CD4-positive, alpha-beta T cell treated with Interleukin-21 for 1 hour (primary cell): Measurements from ENCODE around the gene ADAMTS10.
"Not testable (repeated sequence)": the region's sequence is repeated elsewhere in the genome, so short reads cannot be mapped to it uniquely, and the experiment has no call there.

Experiments used
- DNase-seq: peaks from one replicate; pipeline ENCODE4 v3.0.0-alpha.2; 2020

ADAMTS10 gene

DNA sequence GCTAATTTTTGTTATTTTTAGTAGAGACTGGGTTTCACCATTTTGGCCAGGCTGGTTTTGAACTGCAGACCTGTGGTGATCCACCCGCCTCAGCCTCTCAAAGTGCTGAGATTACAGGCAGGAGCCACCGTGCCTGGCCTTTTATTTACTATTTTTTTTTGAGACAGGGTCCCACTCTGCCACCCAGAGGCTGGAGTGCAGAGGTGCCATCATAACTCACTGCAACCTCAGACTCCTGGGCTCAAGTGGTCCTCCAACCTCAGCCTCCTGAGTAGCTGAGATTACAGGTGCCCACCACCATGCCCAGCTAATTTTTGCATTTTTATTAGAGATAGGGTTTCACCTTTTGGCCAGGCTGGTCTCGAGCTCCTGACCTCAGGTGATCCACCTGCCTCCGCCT, 12.4 kb upstream of the ADAMTS10 start:
- DNase-seq: not testable (repeated sequence)

DNA sequence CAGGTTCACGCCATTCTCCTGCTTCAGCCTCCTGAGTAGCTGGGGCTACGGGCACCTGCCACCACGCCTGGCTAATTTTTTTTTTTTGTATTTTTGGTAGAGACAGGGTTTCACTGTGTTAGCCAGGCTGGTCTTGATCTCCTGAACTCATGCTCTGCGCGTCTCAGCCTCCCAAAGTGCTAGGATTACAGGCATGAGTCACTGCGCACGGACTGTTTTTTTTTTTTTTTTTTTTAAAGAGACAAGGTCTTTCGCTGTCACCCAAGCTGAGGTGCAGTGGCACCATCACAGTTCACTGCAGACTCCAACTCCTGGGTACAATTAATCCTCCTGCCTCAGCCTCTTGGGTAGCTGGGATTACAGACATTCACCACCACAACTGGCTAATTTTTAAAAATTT, 8.2 kb upstream of the ADAMTS10 start:
- DNase-seq: no peak

DNA sequence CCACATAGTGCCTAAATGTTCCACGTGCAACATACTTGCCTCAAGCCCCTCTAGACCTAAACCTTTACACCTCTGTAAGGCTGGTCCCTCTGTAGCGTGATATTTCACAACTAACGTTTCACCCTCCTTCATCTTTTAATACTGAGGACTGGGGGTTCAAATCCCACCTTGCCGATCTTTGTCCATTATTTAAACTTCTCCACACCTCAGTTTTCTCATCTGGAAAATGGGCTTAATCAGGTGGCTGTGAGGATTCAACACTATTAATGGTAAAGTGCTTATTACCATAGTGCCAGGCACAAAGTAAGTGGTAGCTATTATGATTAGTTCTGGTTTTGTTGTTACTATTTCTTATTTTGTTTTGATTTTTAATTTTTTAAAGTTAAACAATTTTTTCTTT, 7.5 kb upstream of the ADAMTS10 start:
- DNase-seq: no peak

DNA sequence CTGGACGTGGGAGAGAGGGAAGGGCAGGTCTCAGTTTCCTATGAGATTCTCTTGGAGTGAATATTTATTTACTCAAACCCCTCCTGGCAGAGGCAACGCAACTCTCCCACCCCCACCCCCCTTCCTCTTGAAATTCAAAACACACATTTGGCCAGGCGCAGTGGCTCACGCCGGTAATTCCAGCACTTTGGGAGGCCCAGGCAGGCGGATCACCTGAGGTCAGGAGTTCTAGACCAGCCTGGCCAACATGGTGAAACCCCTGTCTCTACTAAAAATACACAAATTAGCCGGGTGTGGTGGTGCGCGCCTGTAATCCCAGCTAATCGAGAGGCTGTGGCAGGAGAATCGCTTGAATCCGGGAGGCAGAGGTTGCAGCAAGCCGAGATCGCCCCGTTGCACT, 6.8 kb upstream of the ADAMTS10 start:
- DNase-seq: not testable (repeated sequence)

DNA sequence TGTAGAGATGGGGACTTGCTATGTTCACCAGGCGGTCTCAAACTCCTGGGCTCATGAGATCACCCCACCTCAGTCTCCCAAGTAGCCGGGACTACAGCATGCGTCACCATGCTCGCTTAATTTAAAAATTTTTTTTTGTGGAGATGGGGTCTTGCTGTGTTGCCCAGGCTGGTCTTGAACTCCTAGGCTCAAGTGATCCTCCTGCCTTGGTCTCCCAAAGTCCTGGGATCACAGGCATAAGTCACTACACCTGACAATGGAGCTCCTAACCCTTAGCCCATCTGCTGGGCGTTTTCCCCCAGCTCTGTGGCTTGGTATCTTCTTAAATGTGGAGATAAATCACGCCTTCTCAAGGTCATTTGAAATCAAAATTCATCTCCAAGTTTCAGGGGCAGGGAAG, 6.3 kb upstream of the ADAMTS10 start:
- no peak for DNase-seq

DNA sequence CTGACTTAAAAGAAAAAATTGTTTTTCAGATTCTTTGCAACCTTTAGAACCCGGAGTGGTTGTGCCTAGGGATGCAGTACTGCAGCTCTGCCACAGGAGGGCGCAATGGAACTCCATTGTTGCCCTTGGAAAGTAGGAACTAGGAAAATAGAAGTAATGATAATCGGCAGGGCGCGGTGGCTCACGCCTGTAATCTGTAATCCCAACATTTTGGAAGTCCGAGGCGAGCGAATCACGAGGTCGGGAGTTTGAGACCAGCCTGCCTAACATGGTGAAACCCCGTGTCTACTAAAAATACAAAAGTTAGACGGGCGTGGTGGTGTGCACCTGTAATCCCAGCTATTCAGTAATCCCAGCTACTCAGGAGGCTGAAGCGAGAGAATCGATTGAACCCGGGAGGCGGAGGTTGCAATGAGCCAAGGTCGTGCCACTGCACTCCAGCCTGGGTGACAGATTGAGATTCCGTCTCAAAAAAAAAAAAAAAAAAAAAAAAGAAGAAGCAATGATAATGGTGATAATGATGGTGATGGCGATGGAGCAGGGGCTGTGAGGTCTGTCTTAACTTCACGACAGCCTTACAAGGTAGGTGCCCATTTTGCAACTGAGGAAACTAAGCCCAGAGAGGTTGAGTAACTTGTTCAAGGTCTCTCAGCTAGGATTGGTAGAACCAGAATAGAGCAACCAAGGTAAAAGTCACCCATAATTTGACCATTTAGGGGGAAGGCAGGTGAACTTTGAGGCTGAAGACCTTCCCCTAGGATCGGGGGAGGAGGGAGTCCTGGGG, 5.5 kb upstream of the ADAMTS10 start:
- peak; percentile 66 for DNase-seq

DNA sequence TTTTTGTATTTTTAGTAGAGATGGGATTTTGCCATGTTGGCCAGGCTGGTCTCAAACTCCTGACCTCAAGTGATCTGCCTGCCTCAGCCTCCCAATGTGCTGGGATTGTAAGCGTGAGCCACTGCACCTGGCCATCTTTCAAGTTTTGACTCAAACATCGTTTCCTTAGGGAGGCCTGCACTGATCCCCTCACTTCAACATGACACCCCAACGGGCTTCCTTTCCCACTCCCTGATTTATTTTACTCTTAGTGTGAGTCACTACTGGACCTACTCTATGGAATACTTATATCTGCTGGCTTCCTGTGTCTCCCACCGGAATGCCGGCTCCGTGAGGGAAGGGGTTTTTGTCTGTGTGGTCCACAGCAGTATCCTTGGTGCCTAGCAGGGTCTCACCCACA, 4.5 kb upstream of the ADAMTS10 start:
- no peak for DNase-seq

DNA sequence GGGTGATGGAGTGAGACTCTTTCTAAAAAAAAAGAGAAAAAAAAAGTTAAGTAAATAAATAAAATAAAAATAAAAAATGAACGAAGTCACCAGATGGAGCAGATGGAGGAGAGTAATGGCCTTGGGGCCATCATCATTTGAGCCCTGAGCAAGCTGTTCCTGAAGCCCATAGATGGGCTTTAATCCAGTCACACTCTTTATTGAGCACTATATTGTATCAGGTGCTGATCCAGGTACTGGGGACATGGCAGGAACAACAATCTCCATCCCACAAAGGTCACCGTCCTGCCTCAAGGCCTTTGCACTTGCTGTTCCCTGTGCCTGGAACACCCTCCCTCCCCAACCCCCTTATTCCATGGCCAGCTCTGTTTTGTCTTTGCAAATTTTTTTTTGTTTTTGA, 3.9 kb upstream of the ADAMTS10 start:
- no peak for DNase-seq

DNA sequence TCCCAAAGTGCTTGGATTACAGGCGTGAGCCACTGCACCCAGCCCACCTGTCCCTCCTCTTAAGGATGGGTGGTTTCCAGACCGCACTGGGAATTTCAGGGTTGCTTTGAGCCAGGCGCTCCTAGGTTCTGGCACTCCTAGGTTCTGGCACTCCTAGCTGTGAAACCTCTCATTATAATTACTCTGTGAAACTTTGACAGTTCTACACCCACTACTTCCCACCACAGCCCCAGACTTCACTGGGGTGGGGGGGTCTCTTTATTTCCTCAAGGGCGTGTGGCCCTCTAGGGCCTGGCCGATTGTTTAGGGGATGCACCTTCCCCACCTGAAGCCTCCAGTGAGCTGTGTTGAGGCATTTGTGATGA, 2.3 kb upstream of the ADAMTS10 start:
- DNase-seq: peak; percentile 18

DNA sequence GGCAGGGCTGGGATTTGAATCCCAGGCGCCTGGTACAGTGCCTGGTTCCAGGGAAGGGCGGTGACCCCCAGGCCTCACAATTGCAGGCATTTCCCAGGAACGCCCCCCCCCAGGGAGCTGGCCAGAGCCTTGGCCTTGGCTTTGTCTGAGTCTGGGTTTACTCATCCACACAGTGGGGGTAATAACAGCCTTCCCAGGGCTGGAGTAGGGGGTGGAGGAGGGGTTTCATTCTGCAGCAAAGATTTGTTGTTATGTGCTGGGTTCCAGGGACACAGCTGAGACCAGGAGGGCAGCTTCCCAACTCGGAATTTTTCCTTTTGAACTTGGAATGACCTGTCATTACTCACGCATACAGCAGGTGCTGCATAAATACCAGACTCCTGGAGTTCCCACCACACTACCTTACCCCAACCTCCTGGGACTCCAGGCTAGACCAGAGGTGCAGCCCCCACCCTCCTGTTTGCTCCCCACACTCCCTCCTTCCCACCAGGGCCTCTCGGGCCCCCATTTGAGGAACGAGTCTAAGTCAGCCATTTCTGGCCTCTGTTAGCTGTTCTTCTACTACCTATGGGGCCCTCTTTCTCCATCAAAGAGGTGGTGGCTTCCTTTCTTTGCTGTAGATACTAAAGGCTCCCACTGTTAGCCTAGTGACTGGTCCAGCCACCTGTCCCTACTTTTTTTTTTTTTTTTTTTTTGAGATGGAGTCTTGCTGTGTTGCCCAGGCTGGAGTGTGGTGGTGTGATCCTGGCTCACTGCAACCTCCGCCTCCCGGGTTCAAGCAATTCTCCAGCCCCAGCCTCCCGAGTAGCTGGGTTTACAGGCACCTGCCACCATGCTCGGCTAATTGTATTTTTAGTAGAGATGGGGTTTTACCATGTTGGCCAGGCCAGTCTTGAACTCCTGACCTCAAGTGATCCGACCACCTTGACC, 1.6 kb upstream of the ADAMTS10 start:
- no peak for DNase-seq

DNA sequence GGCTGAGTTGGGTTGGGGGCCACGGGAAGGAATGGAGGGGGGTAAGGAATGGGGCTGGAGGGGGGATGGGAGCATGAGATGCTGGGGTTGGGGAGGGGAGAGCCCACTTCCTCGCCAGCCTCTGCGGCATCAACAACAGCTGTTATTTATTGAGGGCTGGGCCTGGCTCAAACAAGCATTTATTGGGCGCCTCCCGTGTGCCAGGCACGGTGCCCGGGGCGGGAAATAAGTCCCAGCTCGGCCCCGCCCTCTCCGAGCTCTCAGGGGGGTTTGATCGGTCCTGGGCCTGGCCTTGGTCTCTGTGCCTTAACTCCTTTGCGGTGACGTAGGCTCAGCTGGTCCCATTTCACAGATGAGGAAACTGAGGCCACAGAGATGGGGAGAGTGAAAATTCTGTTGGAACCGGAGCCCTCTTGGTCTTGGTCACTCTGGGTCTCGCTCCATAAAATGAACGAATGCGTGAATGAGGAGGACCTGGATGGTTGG, 919 bp upstream of the ADAMTS10 start:
- peak; percentile 21 for DNase-seq

DNA sequence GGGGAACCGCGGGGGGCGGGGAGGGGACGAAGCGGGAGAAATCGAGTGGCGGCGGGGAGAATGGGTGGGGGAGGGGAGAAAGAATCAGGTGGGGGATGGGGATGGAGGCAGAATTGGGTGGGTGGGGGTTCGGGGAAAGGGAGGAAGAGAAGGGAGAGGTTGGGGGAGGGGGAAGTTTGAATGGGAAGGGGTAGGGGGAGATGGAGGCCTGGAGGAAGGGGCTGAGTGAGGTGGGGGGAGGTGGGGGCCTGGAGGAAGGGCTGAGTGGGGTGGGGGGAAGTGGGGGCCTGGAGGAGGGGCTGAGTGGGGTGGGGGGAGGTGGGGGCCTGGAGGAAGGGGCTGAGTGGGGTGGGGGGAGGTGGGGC, 403 bp upstream of the ADAMTS10 start:
- no peak for DNase-seq

DNA sequence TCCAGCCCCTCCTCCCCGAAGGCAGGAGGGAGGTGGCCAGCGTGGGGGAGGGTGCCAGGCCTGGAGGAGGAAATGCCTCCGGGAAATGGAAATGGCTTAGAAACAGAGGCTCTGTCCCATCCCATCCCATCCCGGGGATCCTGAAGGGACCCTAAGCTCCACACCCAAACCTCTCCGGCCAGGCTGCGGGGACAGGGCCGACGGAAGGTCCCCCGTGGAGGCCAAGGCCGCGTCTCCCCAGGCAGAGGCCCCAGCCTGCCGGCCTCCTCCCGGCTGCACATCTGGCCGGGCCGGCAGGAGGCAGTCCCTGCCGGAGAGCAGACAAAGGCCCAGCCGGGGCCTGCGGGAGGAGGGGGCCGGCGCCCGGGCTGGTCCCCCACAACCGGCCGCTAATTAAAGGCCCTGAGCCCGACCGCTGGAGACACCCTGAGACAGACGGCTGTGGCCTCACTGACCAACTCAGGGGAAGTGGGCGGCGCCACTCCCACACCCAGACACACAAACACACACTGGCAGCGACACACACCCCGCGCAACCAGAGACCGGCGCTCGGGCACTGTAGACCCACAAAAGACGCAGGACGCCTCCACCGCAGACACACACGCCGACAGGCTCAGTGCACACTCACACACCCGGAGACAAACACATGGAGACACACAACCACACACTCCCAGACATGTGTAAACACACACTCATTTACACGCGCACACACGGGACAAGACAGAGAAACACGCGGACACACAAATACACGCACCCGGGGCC, 1.1 kb downstream of the ADAMTS10 start:
- DNase-seq: peak; percentile 24

DNA sequence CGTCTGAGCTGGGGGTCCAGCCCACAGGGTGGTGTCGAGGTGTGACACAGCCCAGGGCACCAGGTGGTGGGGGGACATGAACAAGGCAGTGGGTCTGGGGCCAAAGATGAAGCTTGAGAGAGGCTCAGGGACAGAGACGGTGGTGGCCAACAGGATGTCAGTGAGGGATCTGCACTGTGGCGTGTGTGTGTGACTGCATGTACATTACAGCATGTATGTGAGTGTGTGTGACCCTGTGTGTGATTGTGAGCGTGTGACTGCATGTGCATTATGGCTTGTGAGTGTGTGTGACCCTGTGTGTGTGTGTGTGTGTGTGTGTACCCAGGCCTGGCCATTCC, 1.6 kb downstream of the ADAMTS10 start:
- no peak for DNase-seq

DNA sequence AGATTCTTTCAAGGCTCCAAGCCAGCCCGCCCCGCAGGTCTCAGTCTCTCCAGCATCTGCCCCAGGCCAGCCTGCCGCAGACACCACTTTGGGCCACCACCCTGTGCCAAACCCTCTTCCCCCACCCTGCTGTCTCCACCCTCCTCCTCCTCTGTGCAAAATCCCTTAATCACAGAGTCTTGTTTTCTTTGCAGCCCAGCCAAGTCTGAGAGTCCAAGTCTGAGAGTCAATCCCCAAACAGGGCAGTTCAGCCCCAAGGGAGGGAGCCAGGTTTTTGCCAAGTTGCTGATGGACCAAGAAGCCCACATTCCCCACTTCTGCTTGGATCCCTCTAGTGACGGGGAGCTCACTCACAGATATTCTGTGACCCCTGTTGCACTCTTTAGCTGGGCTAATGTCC, 3.1 kb downstream of the ADAMTS10 start:
- DNase-seq: no peak

DNA sequence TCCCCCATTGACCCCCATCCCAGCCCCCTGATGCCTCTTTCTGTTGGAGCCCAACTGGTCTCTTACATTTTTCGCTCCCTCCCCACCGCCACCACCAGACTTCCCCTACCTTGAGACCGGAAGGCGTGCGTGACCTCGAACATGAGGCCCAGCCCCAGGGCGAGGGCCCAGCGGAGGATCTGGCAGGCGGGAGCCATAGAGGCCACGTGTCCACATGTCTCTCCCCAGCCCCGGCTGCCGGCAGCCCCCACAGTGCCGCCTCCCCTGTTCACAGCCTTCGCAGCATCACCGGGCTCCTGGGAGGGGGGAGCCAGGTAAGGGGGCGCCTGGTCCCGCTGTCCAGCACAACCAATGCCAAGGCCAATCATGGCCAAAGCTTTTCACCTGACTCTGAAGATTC, 5.0 kb downstream of the ADAMTS10 start:
- no peak for DNase-seq

DNA sequence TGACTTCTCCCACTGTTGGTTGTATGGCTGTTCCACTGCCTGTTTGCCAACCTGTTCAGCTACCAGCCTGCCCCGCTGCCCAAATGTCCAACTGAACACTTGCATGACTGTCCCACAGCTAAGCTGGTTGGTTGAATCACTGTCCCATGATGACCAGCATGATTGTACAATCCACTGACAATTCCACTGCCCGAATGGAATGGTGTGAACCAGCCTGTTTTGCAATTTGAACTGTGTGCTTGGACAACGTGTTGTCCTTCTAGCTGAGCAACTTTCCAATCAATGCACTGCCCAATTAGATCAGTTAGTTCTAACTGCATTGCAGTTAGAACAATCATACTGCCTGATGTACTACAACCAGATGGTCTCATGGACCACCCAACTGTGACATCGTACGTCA, 8.7 kb downstream of the ADAMTS10 start:
- DNase-seq: no peak

DNA sequence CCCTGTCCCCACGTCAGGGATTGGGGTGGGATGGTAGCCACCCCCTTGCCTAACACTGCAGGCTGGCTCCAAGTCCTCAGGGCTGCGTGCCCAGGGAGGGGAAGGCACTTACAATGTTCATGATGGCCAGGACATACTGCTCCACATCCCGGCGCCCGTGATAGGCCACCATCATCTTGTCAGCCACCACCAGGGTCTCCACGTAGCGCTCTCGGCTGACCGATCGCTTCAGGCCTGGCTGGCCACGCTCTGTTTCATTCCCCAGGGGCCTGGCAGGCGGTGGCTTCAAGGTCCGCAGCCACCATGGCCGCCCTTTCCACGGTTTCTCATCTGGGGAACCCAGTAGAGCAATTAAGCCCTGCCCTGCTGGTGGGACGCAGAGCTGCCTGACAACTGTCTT, 9.7 kb downstream of the ADAMTS10 start:
- DNase-seq: no peak

DNA sequence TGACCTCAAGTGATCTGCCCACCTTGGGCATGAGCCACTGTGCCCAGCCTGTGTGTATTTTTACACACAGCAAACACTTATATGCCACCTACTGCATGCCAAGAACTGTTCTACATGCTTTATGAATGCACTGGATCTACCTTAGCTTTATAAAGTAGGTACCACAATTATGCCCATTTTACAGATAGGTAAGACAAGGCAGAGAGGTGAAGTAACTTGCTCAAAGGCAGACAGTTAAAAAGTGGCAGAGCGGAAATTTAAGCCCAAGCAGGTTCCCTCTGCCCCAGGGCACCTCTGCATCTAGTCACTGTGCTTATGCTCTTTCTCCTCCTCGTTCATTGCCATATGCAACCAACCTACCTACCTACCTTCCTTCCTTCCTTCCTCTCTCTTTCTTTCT, 10.5 kb downstream of the ADAMTS10 start:
- no peak for DNase-seq

DNA sequence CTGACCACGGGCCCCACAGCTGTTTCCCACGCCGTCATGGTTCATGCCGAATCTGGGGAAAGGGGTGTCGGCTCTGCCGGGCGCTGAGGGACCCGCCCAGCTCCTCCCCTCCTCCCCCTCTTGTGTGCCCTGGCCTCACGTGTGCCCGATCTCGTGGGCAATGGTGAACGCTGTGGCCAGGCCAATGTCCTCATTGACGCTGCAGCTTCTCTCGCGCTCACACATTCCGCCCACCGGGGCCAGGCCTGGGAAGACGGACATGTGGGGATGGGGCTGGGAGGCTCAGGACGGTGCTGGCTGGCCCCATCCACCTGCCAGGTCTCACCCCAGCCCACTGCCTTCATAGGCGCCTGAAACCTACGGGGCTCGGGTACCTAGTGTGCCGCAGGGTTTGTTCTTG, 14.3 kb downstream of the ADAMTS10 start:
- DNase-seq: no peak

DNA sequence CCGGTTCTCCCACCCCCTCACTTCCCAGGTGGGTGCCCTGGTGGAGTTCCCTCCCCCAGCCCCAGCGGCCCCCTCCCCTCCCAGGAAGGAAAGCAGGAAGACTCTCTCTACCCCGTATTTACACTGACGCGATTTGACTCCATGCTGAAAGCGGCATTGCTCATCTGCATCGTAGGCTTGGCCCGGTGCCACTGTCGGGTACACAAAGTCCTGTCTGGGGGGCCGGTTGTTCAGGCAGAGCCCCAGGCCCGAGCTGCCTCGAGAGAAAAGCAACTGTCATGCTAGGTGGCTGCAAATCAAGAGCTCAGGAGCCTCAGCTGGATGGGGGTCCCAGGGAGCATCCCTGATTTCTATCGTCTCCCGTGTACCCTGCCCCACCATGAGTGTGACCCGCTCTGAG, 14.9 kb downstream of the ADAMTS10 start:
- no peak for DNase-seq

DNA sequence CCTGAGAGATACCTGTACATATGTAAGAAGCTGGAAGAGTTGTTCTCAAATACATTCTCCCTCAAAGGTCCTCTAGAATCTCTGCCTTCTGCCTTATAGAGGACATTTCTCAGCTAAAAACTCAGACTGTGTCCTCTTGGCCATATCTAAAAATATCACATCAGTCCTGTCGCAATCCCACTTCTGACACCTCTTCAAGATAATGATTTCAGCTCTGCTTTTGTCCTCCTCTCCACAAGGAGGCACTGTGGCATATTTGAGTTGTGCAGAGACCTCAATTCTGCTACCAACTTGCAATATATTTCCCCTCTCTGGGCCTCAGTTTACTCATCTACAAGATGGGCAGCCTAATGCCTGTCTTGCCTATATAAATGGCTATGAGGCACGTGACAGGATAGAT, 16.6 kb downstream of the ADAMTS10 start:
- DNase-seq: no peak

DNA sequence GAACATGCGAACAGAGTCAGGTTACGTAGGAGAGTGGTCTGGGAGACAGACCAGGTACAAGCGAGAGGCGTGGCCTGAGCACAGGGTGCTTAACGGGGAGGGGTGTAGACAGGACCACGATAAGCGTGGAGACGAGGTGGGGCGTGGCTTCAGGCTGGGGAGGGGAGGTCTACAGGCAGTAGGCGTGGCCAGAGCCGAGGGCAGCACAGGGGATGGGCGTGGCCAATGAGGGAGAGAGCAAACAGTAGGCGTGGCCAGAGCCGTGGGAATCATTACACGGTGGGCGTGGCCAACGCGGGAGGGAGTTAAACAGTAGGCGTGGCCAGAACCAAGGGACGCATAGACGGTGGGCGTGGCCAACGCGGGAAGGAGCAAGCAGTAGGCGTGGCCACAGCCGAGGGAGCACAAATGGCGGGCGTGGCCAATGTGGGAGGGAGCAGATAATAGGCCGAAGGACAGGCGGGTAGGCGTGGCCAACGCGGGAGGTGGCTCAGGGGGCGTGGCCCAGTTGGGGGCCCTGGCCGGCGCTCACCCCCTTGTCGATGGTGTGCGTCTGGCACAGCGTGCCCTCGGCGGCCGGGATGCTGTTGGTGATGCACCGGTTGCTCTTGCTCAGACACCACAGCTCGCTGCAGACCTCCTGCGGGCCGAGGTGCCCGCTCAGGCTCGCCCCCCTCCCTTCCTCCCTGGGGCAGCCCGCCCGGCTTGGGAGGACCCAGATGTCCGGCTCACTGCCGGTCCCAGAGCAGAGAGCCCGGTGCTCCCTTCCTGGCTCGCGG, 18.1 kb downstream of the ADAMTS10 start:
- peak; percentile 96 for DNase-seq
